Tibial nerve (tissue), 3 donors: Measurements from ENCODE around the gene OR1K1.

ENCODE experiments used
- POLR2A ChIP-seq, 2 donors: fragments of 450-650 bp; IDR thresholded peaks; one replicate each; pipeline ENCODE4 v1.6.1; 2017; ENCODE audit warnings: antibody characterized with exemption in 2 of 2, mild to moderate bottlenecking in 2 of 2, moderate library complexity in 2 of 2
- TF ChIP-seq, protein P1 (sequence below), 5 experiments: fragments of 200-600 bp in 3 of 5; fragments of 450-650 bp in 2 of 5; sonication (generic) in 3 of 5; IDR thresholded peaks; one replicate each; pipeline ENCODE4 v1.5.1; 2016 to 2019; ENCODE audit warnings: antibody characterized with exemption in 5 of 5, mild to moderate bottlenecking in 3 of 5, moderate library complexity in 2 of 5

GRCh38 chr9:122848256-122848943, 48.5 kb downstream of the OR1K1 start:
- TF ChIP-seq, protein P1, sequence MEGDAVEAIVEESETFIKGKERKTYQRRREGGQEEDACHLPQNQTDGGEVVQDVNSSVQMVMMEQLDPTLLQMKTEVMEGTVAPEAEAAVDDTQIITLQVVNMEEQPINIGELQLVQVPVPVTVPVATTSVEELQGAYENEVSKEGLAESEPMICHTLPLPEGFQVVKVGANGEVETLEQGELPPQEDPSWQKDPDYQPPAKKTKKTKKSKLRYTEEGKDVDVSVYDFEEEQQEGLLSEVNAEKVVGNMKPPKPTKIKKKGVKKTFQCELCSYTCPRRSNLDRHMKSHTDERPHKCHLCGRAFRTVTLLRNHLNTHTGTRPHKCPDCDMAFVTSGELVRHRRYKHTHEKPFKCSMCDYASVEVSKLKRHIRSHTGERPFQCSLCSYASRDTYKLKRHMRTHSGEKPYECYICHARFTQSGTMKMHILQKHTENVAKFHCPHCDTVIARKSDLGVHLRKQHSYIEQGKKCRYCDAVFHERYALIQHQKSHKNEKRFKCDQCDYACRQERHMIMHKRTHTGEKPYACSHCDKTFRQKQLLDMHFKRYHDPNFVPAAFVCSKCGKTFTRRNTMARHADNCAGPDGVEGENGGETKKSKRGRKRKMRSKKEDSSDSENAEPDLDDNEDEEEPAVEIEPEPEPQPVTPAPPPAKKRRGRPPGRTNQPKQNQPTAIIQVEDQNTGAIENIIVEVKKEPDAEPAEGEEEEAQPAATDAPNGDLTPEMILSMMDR (IDR thresholded peaks at IDR 0.05) = no peak
- TF ChIP-seq POLR2A (IDR thresholded peaks at IDR 0.05) = no peak
